ENCODE measurements around the gene KIF1A. TPM values are rescaled to one million over a fixed set of nuclear protein-coding genes. Genes with fewer than 3 reads are reported as not detected.

KIF1A gene
- total and polyA plus RNA-seq, 7 experiments from 2014 or later: 0.24 TPM; not detected in 6

DNA sequence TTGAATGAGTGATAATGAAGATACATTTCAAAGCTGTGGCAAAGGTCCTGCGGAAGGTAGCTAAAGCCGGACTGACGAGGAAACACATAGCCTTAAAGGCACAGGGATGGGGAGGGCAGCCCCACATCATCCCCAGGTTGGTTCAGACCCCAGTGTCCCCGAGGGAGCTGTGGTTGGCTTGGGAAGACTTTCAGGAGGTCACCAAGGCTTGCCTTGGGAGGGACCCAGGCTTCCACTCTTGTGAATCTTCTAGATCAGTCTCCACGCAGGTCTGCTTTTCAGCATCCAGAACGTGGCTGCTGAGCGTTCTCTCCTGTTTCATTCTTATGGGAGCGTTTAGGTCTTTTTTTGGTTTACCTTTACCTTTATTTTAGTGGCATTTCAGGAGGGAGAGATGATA, 16.8 kb downstream of the KIF1A start:
- Histone ChIP-seq H3K27me3 (ENCODE audit: control insufficient read depth in 2 of 2, insufficient read depth in 2 of 2, low read length in 2 of 2) (no peaks in the 10 kb centered on the region), H3K4me3 (ENCODE audit: low read length) (no peak overlapping the region), H3K4me1 (ENCODE audit: control insufficient read depth in 2 of 2, insufficient read depth in 2 of 2, low read length in 2 of 2) (no peaks in the 10 kb centered on the region), H3K9me3 (ENCODE audit: control insufficient read depth in 2 of 3, low read length in 3 of 3) (peaks cover 0 to 4% (median 0%) of the 10 kb centered on the region in 3 experiments), H3K36me3 (ENCODE audit: control insufficient read depth in 2 of 3, insufficient read depth in 3 of 3, low read length in 3 of 3) (no peaks in the 10 kb centered on the region), H3K27ac (ENCODE audit: low read depth, low read length) (no peak overlapping the region)
- Mint-ChIP-seq H3K9me3 (peaks cover 0 to 32% (median 6%) of the 10 kb centered on the region in 11 donors), H3K27me3 (peaks cover 13 to 44% (median 30%) of the 10 kb centered on the region in 5 donors), H3K4me1 (no peaks in the 10 kb centered on the region), H3K27ac (no peak overlapping the region), H3K36me3 (peaks cover 0 to 3% (median 0%) of the 10 kb centered on the region in 5 donors), H3K4me3 (no peak overlapping the region)
- intact Hi-C loops (cut with micrococcal nuclease): no loop called here
- ATAC-seq: no peak
- POLR2A ChIA-PET: no interaction called here
- CTCF ChIA-PET: no interaction called here
- DNase-seq: peak in 1 of 9 donors; percentile 16

DNA sequence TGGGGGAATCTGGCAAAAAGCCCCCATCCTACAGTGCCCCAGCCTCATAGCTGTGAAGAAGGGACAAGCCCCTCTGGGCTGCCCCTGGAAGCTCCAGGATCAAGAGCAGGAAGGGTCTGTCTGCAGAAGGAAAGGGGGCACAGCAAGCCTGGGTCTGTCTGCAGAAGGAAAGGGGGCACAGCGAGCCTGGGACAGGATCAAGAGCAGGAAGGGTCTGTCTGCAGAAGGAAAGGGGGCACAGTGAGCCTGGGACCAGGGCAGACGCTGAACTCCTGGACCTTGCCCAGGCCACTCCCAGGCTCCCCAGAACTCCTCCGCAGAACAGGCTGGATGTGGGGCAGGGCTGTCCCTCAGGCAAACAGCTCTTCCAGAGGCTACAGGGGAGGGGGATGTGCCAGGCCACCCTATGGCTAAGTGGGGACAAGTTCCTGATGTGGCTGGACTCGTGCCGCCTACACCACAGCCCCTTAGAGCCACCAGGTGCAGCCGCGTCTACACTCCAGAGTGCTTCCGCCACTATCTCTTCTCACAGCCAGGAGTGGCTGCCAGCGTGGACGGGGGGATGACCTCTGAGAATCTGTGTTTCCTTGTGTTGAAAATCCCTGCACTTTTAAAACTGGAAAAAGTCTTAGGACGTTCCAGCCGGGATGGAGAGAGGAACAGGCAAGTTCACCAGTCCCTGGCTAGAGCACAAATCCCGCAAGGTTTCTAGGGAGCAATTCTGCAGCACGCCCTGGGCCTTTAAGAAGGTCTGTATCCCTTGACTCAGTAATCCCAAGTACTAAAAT, 20.8 kb downstream of the KIF1A start:
- H3K9me3 Mint-ChIP-seq: peaks cover 0 to 15% (median 0%) of the 10 kb centered on the region in 11 donors
- DNase-seq (peak in 2 of 9 donors; percentile 0 to 10), ATAC-seq (no peak)
- Histone ChIP-seq H3K27ac (ENCODE audit: low read depth, low read length) (no peak overlapping the region), H3K4me1 (ENCODE audit: control insufficient read depth in 2 of 2, insufficient read depth in 2 of 2, low read length in 2 of 2) (no peaks in the 10 kb centered on the region), H3K4me3 (ENCODE audit: low read length) (no peak overlapping the region), H3K9me3 (ENCODE audit: control insufficient read depth in 2 of 3, low read length in 3 of 3) (no peaks in the 10 kb centered on the region), H3K27me3 (ENCODE audit: control insufficient read depth in 2 of 2, insufficient read depth in 2 of 2, low read length in 2 of 2) (no peaks in the 10 kb centered on the region), H3K36me3 (ENCODE audit: control insufficient read depth in 2 of 3, insufficient read depth in 3 of 3, low read length in 3 of 3) (no peaks in the 10 kb centered on the region)
- CTCF ChIA-PET: no interaction called here
- intact Hi-C loops (cut with micrococcal nuclease): no loop called here
- H3K4me3 Mint-ChIP-seq: no peak overlapping the region
- no peaks in the 10 kb centered on the region for H3K36me3 Mint-ChIP-seq
- POLR2A ChIA-PET: no interaction called here
- peaks cover 11 to 50% (median 27%) of the 10 kb centered on the region in 5 donors for H3K27me3 Mint-ChIP-seq
- no peak overlapping the region for H3K27ac Mint-ChIP-seq
- no peaks in the 10 kb centered on the region for H3K4me1 Mint-ChIP-seq

DNA sequence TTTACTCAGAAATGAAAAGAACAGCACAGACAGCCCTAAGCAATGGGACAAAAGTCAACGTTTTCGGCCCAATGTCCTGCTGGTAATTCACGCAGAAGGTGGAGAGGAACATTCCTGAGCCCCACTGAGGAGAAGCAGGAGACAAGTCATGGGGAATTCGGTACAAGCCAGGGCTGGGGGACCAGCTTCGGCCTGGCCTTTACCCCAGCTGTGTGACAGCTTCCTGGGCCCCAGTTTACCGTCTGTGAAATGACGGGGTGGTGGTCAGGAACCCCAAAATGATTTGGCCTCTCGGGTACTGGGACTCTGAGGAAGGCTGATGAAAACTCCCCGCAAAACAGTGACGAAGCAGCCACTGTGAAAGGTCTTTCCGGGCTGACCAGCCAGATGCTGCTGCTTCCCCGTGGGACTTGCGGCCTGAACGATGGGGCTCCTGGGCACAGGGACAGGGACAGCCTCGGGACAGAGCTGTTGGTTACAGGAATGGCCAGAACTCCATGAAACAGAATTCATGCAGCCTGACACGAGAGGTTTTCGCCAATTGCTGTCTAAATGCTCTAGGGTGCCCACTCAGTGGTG, 21.6 kb downstream of the KIF1A start:
- no peak for ATAC-seq
- peaks cover 0 to 13% (median 0%) of the 10 kb centered on the region in 11 donors for H3K9me3 Mint-ChIP-seq

GRCh38 chr2:240797914-240798313, 22.1 kb downstream of the KIF1A start:
- ChIA-PET CTCF (no interaction called here), POLR2A (no interaction called here)
- H3K27me3 Mint-ChIP-seq: peaks cover 9 to 40% (median 22%) of the 10 kb centered on the region in 5 donors

More for the DNA sequence above, 21.6 kb downstream of the KIF1A start:
- Histone ChIP-seq H3K27me3 (ENCODE audit: control insufficient read depth in 2 of 2, insufficient read depth in 2 of 2, low read length in 2 of 2) (no peaks in the 10 kb centered on the region), H3K4me1 (ENCODE audit: control insufficient read depth in 2 of 2, insufficient read depth in 2 of 2, low read length in 2 of 2) (no peaks in the 10 kb centered on the region), H3K4me3 (ENCODE audit: low read length) (no peak overlapping the region), H3K27ac (ENCODE audit: low read depth, low read length) (no peak overlapping the region), H3K9me3 (ENCODE audit: control insufficient read depth in 2 of 3, low read length in 3 of 3) (no peaks in the 10 kb centered on the region), H3K36me3 (ENCODE audit: control insufficient read depth in 2 of 3, insufficient read depth in 3 of 3, low read length in 3 of 3) (no peaks in the 10 kb centered on the region)
- H3K4me1 Mint-ChIP-seq: no peaks in the 10 kb centered on the region
- ChIA-PET CTCF (no interaction called here), POLR2A (no interaction called here)
- DNase-seq: peak in 1 of 9 donors; percentile 3
- H3K4me3 Mint-ChIP-seq: no peak overlapping the region
- no peaks in the 10 kb centered on the region for H3K36me3 Mint-ChIP-seq
- H3K27ac Mint-ChIP-seq: no peak overlapping the region
- peaks cover 9 to 42% (median 26%) of the 10 kb centered on the region in 5 donors for H3K27me3 Mint-ChIP-seq
- intact Hi-C loops (cut with micrococcal nuclease): no loop called here

GRCh38 chr2:240797500-240797895, 22.5 kb downstream of the KIF1A start:
- Histone ChIP-seq H3K27me3 (ENCODE audit: control insufficient read depth in 2 of 2, insufficient read depth in 2 of 2, low read length in 2 of 2) (no peaks in the 10 kb centered on the region), H3K4me3 (ENCODE audit: low read length) (no peak overlapping the region), H3K27ac (ENCODE audit: low read depth, low read length) (no peak overlapping the region), H3K4me1 (ENCODE audit: control insufficient read depth in 2 of 2, insufficient read depth in 2 of 2, low read length in 2 of 2) (no peaks in the 10 kb centered on the region), H3K9me3 (ENCODE audit: control insufficient read depth in 2 of 3, low read length in 3 of 3) (no peaks in the 10 kb centered on the region), H3K36me3 (ENCODE audit: control insufficient read depth in 2 of 3, insufficient read depth in 3 of 3, low read length in 3 of 3) (no peaks in the 10 kb centered on the region)
- intact Hi-C loops (cut with micrococcal nuclease): no loop called here
- ChIA-PET POLR2A (no interaction called here), CTCF (no interaction called here)
- ATAC-seq (no peak), DNase-seq (no peak)
- H3K36me3 Mint-ChIP-seq: no peaks in the 10 kb centered on the region
- no peak overlapping the region for H3K27ac Mint-ChIP-seq
- H3K27me3 Mint-ChIP-seq: peaks cover 9 to 38% (median 22%) of the 10 kb centered on the region in 5 donors
- H3K4me3 Mint-ChIP-seq: no peak overlapping the region
- no peaks in the 10 kb centered on the region for H3K4me1 Mint-ChIP-seq
- peaks cover 0 to 13% (median 0%) of the 10 kb centered on the region in 11 donors for H3K9me3 Mint-ChIP-seq

More at GRCh38 chr2:240797914-240798313, 22.1 kb downstream of the KIF1A start:
- DNase-seq (peak in 1 of 9 donors; percentile 16), ATAC-seq (no peak)
- Mint-ChIP-seq H3K36me3 (no peaks in the 10 kb centered on the region), H3K4me1 (no peaks in the 10 kb centered on the region), H3K4me3 (no peak overlapping the region), H3K27ac (no peak overlapping the region), H3K9me3 (peaks cover 0 to 13% (median 0%) of the 10 kb centered on the region in 11 donors)
- no peaks in the 10 kb centered on the region for H3K27me3 ChIP-seq (ENCODE audit: control insufficient read depth in 2 of 2, insufficient read depth in 2 of 2, low read length in 2 of 2)
- H3K9me3 ChIP-seq (ENCODE audit: control insufficient read depth in 2 of 3, low read length in 3 of 3): no peaks in the 10 kb centered on the region
- H3K4me1 ChIP-seq (ENCODE audit: control insufficient read depth in 2 of 2, insufficient read depth in 2 of 2, low read length in 2 of 2): no peaks in the 10 kb centered on the region
- H3K36me3 ChIP-seq (ENCODE audit: control insufficient read depth in 2 of 3, insufficient read depth in 3 of 3, low read length in 3 of 3): no peaks in the 10 kb centered on the region
- H3K4me3 ChIP-seq (ENCODE audit: low read length): no peak overlapping the region
- H3K27ac ChIP-seq (ENCODE audit: low read depth, low read length): no peak overlapping the region
- intact Hi-C loops (cut with micrococcal nuclease): no loop called here

DNA sequence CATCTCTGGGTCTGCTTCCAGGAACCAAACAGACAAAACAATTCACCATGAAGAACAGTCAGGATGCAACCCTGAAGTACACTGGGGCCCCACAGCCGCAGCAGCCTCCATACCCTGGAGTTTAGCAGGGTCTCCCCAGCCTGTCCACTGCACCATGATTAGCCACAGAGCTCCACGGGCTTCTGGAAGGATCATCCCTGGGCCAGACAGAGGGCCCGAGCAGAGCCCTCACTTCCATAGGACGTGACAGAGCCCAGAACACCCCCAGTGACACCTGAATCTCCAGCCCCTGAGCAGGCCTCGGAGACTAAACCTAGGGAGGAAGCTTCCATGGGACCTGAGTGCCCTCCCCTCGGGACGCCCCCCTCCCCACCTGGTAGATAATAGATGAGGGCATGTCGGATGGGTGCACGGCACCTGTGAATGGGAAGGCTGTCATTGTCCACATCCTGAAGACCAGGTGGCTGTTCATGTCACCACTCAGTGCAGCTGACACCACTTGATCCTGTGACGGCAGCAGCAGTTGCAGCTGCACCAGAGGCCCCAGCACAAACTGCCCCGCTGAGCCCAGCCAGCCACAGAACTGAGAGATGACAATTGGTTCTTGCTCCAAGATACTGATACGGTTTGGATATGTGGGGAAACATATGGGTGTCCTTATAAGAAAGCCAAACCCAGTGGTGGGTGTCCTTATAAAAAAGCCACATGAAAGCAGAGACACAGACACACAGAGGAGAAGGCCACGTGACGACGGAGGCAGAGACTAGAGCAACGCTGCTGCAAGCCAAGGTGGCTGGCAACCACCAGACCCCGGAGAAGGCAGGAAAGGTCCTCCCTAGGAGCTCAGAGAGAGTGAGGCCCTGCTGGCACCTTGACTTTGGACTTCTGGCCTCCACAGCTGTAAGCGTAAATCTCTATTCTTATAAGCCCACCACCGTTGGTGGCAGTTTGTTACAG, 23.2 kb downstream of the KIF1A start:
- Mint-ChIP-seq H3K9me3 (peaks cover 0 to 13% (median 0%) of the 10 kb centered on the region in 11 donors), H3K36me3 (no peaks in the 10 kb centered on the region), H3K27me3 (peaks cover 9 to 32% (median 22%) of the 10 kb centered on the region in 5 donors), H3K4me1 (no peaks in the 10 kb centered on the region), H3K4me3 (no peak overlapping the region), H3K27ac (no peak overlapping the region)
- no peaks in the 10 kb centered on the region for H3K9me3 ChIP-seq (ENCODE audit: control insufficient read depth in 2 of 3, low read length in 3 of 3)
- no peaks in the 10 kb centered on the region for H3K27me3 ChIP-seq (ENCODE audit: control insufficient read depth in 2 of 2, insufficient read depth in 2 of 2, low read length in 2 of 2)
- H3K27ac ChIP-seq (ENCODE audit: low read depth, low read length): no peak overlapping the region
- H3K36me3 ChIP-seq (ENCODE audit: control insufficient read depth in 2 of 3, insufficient read depth in 3 of 3, low read length in 3 of 3): no peaks in the 10 kb centered on the region
- H3K4me3 ChIP-seq (ENCODE audit: low read length): no peak overlapping the region
- intact Hi-C loops (cut with micrococcal nuclease): no loop called here
- POLR2A ChIA-PET: no interaction called here
- DNase-seq: peak in 1 of 9 donors; percentile 3
- no peak for ATAC-seq
- H3K4me1 ChIP-seq (ENCODE audit: control insufficient read depth in 2 of 2, insufficient read depth in 2 of 2, low read length in 2 of 2): no peaks in the 10 kb centered on the region
- CTCF ChIA-PET: no interaction called here
